CD4-positive, alpha-beta memory T cell (primary cell): Measurements from ENCODE around the gene MUCL3. TPM values are rescaled to one million over a fixed set of nuclear protein-coding genes. Genes with fewer than 3 reads are reported as not detected.

ENCODE experiments used
- CTCF ChIA-PET: fragments of 350-600 bp; sonication (Branson Sonifier 250); formaldehyde crosslinking; loops from one replicate; lab custom pipeline; 2021; ENCODE audit warnings: inconsistent platforms; ENCODE audit not compliant: partially characterized antibody; lab: Charles Lee
- POLR2A ChIA-PET: fragments of 350-600 bp; sonication (Branson Sonifier 250); formaldehyde crosslinking; loops from one replicate; lab custom pipeline; 2021; ENCODE audit not compliant: partially characterized antibody; lab: Charles Lee
- DNase-seq, 5 donors: peaks; one replicate each; pipeline versions ENCODE4 v3.0.0 to v3.0.0-alpha.2; 2020 to 2022; ENCODE audit warnings: mixed read lengths in 1 of 5
- H3K27ac ChIP-seq: one replicate; pipeline ENCODE4 v1.7.0; 2013; ENCODE audit warnings: low read depth, low read length
- H3K27me3 ChIP-seq: 2 replicates; pipeline ENCODE4 v1.7.0; 2013; ENCODE audit warnings: mild to moderate bottlenecking, low read length, moderate library complexity; ENCODE audit not compliant: insufficient read depth
- H3K36me3 ChIP-seq: 2 replicates; pipeline ENCODE4 v1.7.0; 2013; ENCODE audit warnings: mild to moderate bottlenecking, low read length, moderate library complexity; ENCODE audit not compliant: insufficient read depth
- H3K4me1 ChIP-seq: 2 replicates; pipeline ENCODE4 v1.7.0; 2013; ENCODE audit warnings: mild to moderate bottlenecking, low read length, moderate library complexity; ENCODE audit not compliant: insufficient read depth
- H3K4me3 ChIP-seq, 2 donors: one replicate each; pipeline ENCODE4 v1.7.0; 2013; ENCODE audit warnings: low read length in 2 of 2, mild to moderate bottlenecking in 1 of 2
- H3K9me3 ChIP-seq, 2 donors: one replicate each; pipeline ENCODE4 v1.7.0; 2013; ENCODE audit warnings: low read length in 2 of 2, control low read depth in 1 of 2; ENCODE audit not compliant: control insufficient read depth in 1 of 2
- H3K27ac Mint-ChIP-seq, 7 donors: one replicate each; pipeline ENCODE4 v1.8.0; 2020 to 2021; ENCODE audit warnings: mixed read lengths in 7 of 7, mild to moderate bottlenecking in 6 of 7, inconsistent platforms in 3 of 7, moderate library complexity in 3 of 7
- H3K27me3 Mint-ChIP-seq, 2 donors: one replicate each; pipeline ENCODE4 v1.8.0; 2020 to 2021; ENCODE audit warnings: mixed read lengths in 2 of 2
- H3K36me3 Mint-ChIP-seq, 2 donors: one replicate each; pipeline ENCODE4 v1.8.0; 2020 to 2021; ENCODE audit warnings: mixed read lengths in 2 of 2, inconsistent platforms in 1 of 2, mild to moderate bottlenecking in 1 of 2
- H3K4me1 Mint-ChIP-seq, 4 donors: one replicate each; pipeline ENCODE4 v1.8.0; 2020 to 2021; ENCODE audit warnings: mixed read lengths in 4 of 4, mild to moderate bottlenecking in 1 of 4
- H3K4me3 Mint-ChIP-seq, 8 donors: one replicate each; pipeline ENCODE4 v1.8.0; 2020 to 2021; ENCODE audit warnings: mixed read lengths in 8 of 8, mild to moderate bottlenecking in 7 of 8, moderate library complexity in 6 of 8, inconsistent platforms in 3 of 8
- H3K9me3 Mint-ChIP-seq, 8 donors: one replicate each; pipeline ENCODE4 v1.8.0; 2020 to 2021; ENCODE audit warnings: mixed read lengths in 8 of 8, mild to moderate bottlenecking in 5 of 8, inconsistent platforms in 3 of 8, moderate library complexity in 1 of 8
- intact Hi-C: fragments of 100-400 bp; cut with micrococcal nuclease; formaldehyde crosslinking; loops from one replicate; pipeline ENCODE4 v1.15.1; 2023
- polyA plus RNA-seq, 2 donors: library from polyadenylated mRNA; unstranded; fragments of 300-500 nt; fragmentation: Illumina TruSeq; gene quantifications; one replicate each; pipeline ENCODE4 v1.2.3, GENCODE V29; 2021
- total RNA-seq, 2 experiments: library from RNA; stranded (reverse); gene quantifications; one replicate each; pipeline ENCODE4 v1.2.3, GENCODE V29; 2021

The MUCL3 gene
- total and polyA plus RNA-seq, 4 experiments from 2014 or later = not detected

- Mint-ChIP-seq H3K4me1 (no peaks in the 10 kb centered on the region), H3K27me3 (no peaks in the 10 kb centered on the region), H3K36me3 (peaks cover 12 to 14% of the 10 kb centered on the region in 2 donors), H3K9me3 (no peaks in the 10 kb centered on the region), H3K27ac (peak overlapping the region in 2 of 7 donors; percentile 9 to 15), H3K4me3 (peak overlapping the region in 1 of 8 donors; percentile 8)
- no peaks in the 10 kb centered on the region for H3K9me3 ChIP-seq
- no peaks in the 10 kb centered on the region for H3K4me1 ChIP-seq
- ChIA-PET CTCF (interaction anchor here (0.9 kb wide), 1 partner anchor 66 kb away, joined by 3 read pairs; no protein-coding TSS in a partner anchor), POLR2A (no interaction called here)
- no peaks in the 10 kb centered on the region for H3K27me3 ChIP-seq
- no peak overlapping the region for H3K4me3 ChIP-seq
- intact Hi-C loops = no loop called here
- no peak for DNase-seq
- no peaks in the 10 kb centered on the region for H3K36me3 ChIP-seq
- H3K27ac ChIP-seq = no peak overlapping the region
Measured at GRCh38 chr6:30894935-30895334, 45.8 kb upstream of the MUCL3 start.

GRCh38 chr6:30895343-30895742, 45.4 kb upstream of the MUCL3 start:
- Histone ChIP-seq H3K27me3 (no peaks in the 10 kb centered on the region), H3K4me1 (no peaks in the 10 kb centered on the region), H3K36me3 (no peaks in the 10 kb centered on the region), H3K27ac (no peak overlapping the region), H3K9me3 (no peaks in the 10 kb centered on the region), H3K4me3 (no peak overlapping the region)
- no peaks in the 10 kb centered on the region for H3K4me1 Mint-ChIP-seq
- H3K36me3 Mint-ChIP-seq = peaks cover 8 to 14% of the 10 kb centered on the region in 2 donors
- POLR2A ChIA-PET = interaction anchor here (0.9 kb wide), 1 partner anchor 11 kb away, joined by 3 read pairs; no protein-coding TSS in a partner anchor
- intact Hi-C loops = no loop called here
- H3K4me3 Mint-ChIP-seq = no peak overlapping the region
- CTCF ChIA-PET = interaction anchor here (0.9 to 1.3 kb wide), 3 partner anchors 20 to 73 kb away, joined by 3 to 4 read pairs (median 3); no protein-coding TSS in a partner anchor
- no peak for DNase-seq
- no peaks in the 10 kb centered on the region for H3K9me3 Mint-ChIP-seq
- no peaks in the 10 kb centered on the region for H3K27me3 Mint-ChIP-seq
- no peak overlapping the region for H3K27ac Mint-ChIP-seq

GRCh38 chr6:30896541-30896940, 44.2 kb upstream of the MUCL3 start:
- Mint-ChIP-seq H3K4me3 (no peak overlapping the region), H3K36me3 (peaks cover 7 to 14% of the 10 kb centered on the region in 2 donors), H3K4me1 (no peaks in the 10 kb centered on the region), H3K27ac (no peak overlapping the region), H3K27me3 (no peaks in the 10 kb centered on the region), H3K9me3 (no peaks in the 10 kb centered on the region)
- no peak for DNase-seq
- intact Hi-C loops = no loop called here
- ChIA-PET POLR2A (no interaction called here), CTCF (interaction anchor here (1.1 to 1.3 kb wide), 2 partner anchors 18 to 74 kb away, joined by 3 to 4 read pairs; no protein-coding TSS in a partner anchor)
- no peaks in the 10 kb centered on the region for H3K9me3 ChIP-seq
- H3K36me3 ChIP-seq = no peaks in the 10 kb centered on the region
- no peaks in the 10 kb centered on the region for H3K27me3 ChIP-seq
- H3K4me3 ChIP-seq = no peak overlapping the region
- no peaks in the 10 kb centered on the region for H3K4me1 ChIP-seq
- no peak overlapping the region for H3K27ac ChIP-seq

- Histone ChIP-seq H3K36me3 (no peaks in the 10 kb centered on the region), H3K27me3 (no peaks in the 10 kb centered on the region), H3K9me3 (no peaks in the 10 kb centered on the region), H3K27ac (no peak overlapping the region), H3K4me1 (no peaks in the 10 kb centered on the region), H3K4me3 (no peak overlapping the region)
- Mint-ChIP-seq H3K36me3 (peaks cover 7 to 14% of the 10 kb centered on the region in 2 donors), H3K4me1 (no peaks in the 10 kb centered on the region), H3K9me3 (no peaks in the 10 kb centered on the region), H3K27me3 (no peaks in the 10 kb centered on the region), H3K27ac (no peak overlapping the region), H3K4me3 (no peak overlapping the region)
- ChIA-PET POLR2A (no interaction called here), CTCF (no interaction called here)
- intact Hi-C loops = no loop called here
- DNase-seq = no peak
Measured at GRCh38 chr6:30897882-30898281, 42.9 kb upstream of the MUCL3 start.

- Histone ChIP-seq H3K27me3 (no peaks in the 10 kb centered on the region), H3K9me3 (no peaks in the 10 kb centered on the region), H3K27ac (no peak overlapping the region), H3K4me1 (no peaks in the 10 kb centered on the region), H3K36me3 (no peaks in the 10 kb centered on the region), H3K4me3 (no peak overlapping the region)
- H3K27ac Mint-ChIP-seq = peak overlapping the region in 1 of 7 donors; percentile 43
- ChIA-PET POLR2A (interaction anchor here (0.7 to 1.5 kb wide), 2 partner anchors 9 kb away, joined by 3 to 4 read pairs; partner anchors contain the start of gene GTF2H4), CTCF (no interaction called here)
- no peaks in the 10 kb centered on the region for H3K27me3 Mint-ChIP-seq
- peaks cover 7 to 14% of the 10 kb centered on the region in 2 donors for H3K36me3 Mint-ChIP-seq
- no peaks in the 10 kb centered on the region for H3K4me1 Mint-ChIP-seq
- DNase-seq = no peak
- no peak overlapping the region for H3K4me3 Mint-ChIP-seq
- H3K9me3 Mint-ChIP-seq = no peaks in the 10 kb centered on the region
- intact Hi-C loops = no loop called here
Measured at GRCh38 chr6:30898750-30899360, 41.9 kb upstream of the MUCL3 start.

GRCh38 chr6:30900863-30901417, 39.8 kb upstream of the MUCL3 start:
- H3K4me1 Mint-ChIP-seq = no peaks in the 10 kb centered on the region
- intact Hi-C loops = loop anchor here (10.0 kb wide), 1 partner anchor 346 kb away; the partner anchor contains the start of genes GNL1 and PRR3

GRCh38 chr6:30901436-30901835, 39.3 kb upstream of the MUCL3 start:
- Mint-ChIP-seq H3K4me3 (no peak overlapping the region), H3K4me1 (no peaks in the 10 kb centered on the region), H3K36me3 (peaks cover 0 to 8% of the 10 kb centered on the region in 2 donors), H3K9me3 (no peaks in the 10 kb centered on the region), H3K27me3 (no peaks in the 10 kb centered on the region), H3K27ac (no peak overlapping the region)
- no peaks in the 10 kb centered on the region for H3K27me3 ChIP-seq
- ChIA-PET POLR2A (no interaction called here), CTCF (interaction anchor here (0.9 kb wide), 1 partner anchor 9 kb away, joined by 3 read pairs; no protein-coding TSS in a partner anchor)
- H3K4me3 ChIP-seq = no peak overlapping the region
- H3K27ac ChIP-seq = no peak overlapping the region
- no peaks in the 10 kb centered on the region for H3K9me3 ChIP-seq
- H3K4me1 ChIP-seq = no peaks in the 10 kb centered on the region
- no peaks in the 10 kb centered on the region for H3K36me3 ChIP-seq
- no peak for DNase-seq
- intact Hi-C loops = loop anchor here (10.0 kb wide), 1 partner anchor 347 kb away; the partner anchor contains the start of genes GNL1 and PRR3

More at GRCh38 chr6:30900863-30901417, 39.8 kb upstream of the MUCL3 start:
- no peaks in the 10 kb centered on the region for H3K27me3 ChIP-seq
- ChIA-PET CTCF (no interaction called here), POLR2A (no interaction called here)
- no peaks in the 10 kb centered on the region for H3K4me1 ChIP-seq
- Mint-ChIP-seq H3K9me3 (no peaks in the 10 kb centered on the region), H3K36me3 (peaks cover 0 to 8% of the 10 kb centered on the region in 2 donors), H3K27ac (no peak overlapping the region), H3K4me3 (no peak overlapping the region), H3K27me3 (no peaks in the 10 kb centered on the region)
- no peak overlapping the region for H3K4me3 ChIP-seq
- H3K9me3 ChIP-seq = no peaks in the 10 kb centered on the region
- no peaks in the 10 kb centered on the region for H3K36me3 ChIP-seq
- DNase-seq = no peak
- H3K27ac ChIP-seq = no peak overlapping the region
